Middle frontal gyrus (tissue), 1 donor: ENCODE results near the gene PGRMC2.

Experiments
- DNase-seq: peaks from one replicate; pipeline ENCODE4 v3.0.0-alpha.2; 2015; ENCODE audit warnings: low spot score; ENCODE audit errors: extremely low spot score

PGRMC2 gene

DNA sequence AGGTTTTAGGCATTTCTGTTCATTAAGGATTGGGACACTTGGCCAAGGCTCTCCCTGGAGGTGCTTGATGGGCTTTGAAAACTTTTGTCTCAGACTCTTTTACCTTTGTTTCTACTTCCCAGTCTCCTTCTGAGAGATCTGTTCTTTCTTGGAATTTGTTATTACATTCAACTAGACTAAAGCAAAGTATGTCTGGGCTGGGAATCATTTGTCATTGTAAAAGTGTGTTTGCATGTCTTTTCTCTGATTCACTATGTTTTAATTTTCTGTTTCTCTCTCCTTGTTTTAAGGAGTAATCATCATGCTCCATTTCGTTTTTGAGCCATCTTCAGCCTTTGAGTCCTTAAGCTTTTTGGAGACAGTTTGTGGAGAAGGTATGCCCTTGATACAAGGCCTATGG lies 12.2 kb upstream of the PGRMC2 start:
- no peak for DNase-seq

- DNase-seq = no peak
Measured at GRCh38 chr4:128298852-128299251, 11.2 kb upstream of the PGRMC2 start.

DNA sequence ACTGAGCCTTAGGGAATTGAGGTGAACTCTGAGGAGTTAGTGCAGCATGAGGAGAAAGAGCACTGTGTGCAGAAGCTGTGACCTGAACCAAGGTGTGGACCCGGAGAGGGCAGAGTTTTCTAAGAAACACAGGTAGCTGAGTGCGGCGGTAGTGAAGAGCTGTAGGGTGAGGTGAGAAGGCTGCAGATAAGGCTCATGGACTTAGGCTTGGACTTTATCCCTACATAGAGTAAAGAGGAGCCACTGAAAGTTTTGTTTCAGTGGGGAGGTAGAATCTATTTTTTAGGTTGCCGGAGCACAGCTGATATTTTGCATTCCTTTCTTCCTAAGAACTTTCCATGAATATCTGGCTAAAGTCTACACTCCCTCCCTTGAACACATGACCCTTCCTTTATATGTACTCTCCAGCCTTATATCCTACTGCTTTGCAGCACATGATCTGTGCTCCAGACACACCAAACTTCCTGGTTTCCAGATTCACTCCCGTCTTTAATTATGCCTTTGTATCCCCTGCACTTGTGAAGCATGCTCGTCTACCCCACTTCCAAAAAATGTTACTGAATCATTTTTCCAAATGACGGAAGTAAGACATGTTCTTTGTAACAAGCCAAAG lies 10.6 kb upstream of the PGRMC2 start:
- no peak for DNase-seq

DNA sequence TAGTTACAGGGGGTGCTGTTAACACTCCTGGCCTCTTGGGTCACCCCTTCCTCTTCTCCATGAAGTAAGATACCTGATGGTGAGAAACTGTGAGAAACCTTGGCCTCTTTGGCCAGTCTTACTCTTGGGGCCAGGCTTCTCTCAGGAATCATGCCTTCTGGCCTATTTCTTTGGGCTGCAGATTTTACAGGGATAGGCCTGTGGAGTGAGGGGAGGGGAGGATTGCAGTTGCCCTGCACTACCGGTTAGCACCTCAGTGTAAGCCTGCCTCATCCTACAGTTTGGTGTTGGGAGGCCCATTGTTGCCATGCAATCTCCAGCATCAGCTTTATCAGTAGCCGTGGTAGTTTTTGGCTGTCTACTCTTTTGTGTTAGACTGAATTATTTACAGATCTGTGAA lies 7.6 kb upstream of the PGRMC2 start:
- no peak for DNase-seq

DNA sequence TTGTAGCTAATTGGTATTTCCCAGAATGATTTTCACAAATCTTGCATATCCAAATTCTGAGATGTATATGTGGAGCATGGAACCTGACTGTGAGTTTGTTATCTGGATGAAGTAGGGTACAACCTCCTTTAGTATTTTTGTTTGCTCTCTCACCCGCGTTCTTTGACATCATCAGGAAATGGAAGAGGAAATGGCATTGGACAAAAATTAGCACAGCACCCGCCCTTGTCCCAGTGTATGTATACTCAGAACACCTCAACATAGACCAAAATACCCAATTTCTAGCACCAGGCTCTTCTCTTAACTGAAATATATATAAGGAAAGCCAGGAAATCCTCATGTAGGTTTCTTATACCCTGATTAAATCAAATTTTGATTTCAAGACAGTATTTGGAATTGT lies 6.9 kb upstream of the PGRMC2 start:
- no peak for DNase-seq

- no peak for DNase-seq
Measured at GRCh38 chr4:128292349-128292748, 4.7 kb upstream of the PGRMC2 start.

GRCh38 chr4:128291096-128291495 lies 3.5 kb upstream of the PGRMC2 start:
- no peak for DNase-seq

GRCh38 chr4:128290526-128290925 lies 2.9 kb upstream of the PGRMC2 start:
- DNase-seq = no peak

DNA sequence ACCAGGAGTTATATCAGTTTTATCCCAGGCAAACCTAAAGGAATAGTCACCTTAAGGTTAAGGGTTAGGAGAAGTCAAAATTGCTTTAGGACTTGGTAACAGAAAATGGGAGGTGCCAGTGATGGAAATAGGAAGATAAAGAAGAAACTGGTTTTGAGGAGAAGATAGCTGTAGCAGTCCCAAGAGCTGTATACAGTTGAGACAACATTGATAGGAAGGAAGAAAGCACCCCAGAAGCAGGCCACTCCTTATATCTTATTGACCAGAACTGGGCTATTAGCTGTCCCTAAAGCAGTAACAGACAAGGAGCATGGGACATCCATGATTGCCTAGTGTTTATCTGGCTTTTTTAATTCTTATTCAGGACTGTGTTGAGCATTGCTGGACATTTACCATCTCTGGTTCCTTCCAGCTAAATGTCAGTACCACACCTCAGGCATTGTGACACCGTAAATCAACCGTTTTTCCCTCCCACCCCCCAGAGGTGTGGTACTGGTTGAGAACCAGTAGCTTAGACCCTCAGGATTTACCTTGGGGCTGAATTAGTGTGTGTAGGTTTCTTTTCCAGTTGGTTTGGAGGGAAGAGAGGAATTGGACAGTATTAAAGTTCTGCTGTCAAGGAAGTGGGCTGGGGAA lies 2.0 kb upstream of the PGRMC2 start:
- DNase-seq = no peak

GRCh38 chr4:128288689-128289106 lies 1.1 kb upstream of the PGRMC2 start:
- DNase-seq = no peak

DNA sequence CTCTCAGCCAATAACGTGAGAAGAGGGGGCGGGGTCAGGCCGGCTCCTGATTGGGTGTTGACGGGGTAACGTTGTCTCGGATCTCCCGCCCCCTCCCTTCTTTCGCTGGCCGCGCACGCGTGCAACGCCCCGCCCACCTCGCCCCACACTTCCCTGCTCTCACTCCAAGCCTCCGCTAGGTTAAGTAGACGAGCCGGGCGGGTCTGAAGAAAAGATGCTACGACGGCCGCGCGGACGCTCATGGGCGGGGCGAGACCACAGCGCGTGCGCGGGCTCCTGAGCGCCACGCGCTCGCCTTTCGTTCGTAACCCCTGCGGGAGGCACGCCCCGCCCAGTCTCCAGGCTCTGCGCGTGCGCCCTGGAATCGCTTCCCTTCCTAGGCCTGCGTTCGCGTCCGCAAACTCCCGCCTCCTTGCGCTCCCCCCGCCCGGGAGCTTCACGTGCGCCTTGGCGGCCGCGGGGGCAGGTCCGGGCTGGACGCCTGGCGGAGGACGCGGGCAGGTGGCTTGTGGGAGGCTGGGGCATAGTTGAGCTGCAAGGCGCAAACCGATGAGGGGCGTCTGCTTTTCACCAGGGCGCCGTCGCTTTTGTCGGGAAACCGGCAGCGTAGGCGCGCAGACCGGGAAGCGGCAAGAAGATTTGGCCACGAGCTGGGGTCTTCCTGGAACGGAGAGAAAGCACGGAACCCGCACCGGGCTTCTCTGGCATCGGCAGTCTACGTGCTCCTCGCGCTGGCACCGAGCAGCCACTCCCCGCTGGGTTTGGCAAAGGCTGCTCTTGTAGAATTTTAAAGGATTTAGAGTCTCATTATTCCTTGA lies 467 bp upstream of the PGRMC2 start:
- DNase-seq = peak; percentile 94

DNA sequence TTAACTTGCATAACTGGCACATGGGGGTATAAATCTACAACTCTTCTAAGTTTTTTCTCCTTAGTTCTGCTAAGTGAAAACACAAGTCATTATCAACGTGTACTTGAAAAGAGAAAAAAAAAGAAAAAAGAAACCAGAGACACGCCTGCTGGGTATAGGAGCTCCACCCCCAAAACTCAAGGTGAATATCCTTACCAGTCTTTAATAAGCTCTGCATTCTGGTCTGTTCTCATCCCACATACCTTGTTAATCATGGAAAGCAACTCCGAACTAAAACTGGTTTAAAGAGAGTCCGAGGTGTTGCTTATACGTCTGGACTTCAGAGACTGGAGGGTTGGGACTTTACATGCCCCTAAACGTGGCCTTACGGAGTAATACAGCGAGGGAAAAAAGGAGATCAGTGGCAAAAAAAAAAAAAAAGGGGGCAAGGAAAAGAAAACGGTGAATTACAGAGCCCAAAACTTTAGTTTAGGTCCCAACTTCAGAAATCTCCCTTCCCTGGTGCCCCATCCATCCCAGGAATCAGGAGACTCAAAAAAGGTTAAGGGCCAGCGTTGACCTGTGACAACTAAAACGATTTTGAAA lies 1.0 kb downstream of the PGRMC2 start:
- no peak for DNase-seq

DNA sequence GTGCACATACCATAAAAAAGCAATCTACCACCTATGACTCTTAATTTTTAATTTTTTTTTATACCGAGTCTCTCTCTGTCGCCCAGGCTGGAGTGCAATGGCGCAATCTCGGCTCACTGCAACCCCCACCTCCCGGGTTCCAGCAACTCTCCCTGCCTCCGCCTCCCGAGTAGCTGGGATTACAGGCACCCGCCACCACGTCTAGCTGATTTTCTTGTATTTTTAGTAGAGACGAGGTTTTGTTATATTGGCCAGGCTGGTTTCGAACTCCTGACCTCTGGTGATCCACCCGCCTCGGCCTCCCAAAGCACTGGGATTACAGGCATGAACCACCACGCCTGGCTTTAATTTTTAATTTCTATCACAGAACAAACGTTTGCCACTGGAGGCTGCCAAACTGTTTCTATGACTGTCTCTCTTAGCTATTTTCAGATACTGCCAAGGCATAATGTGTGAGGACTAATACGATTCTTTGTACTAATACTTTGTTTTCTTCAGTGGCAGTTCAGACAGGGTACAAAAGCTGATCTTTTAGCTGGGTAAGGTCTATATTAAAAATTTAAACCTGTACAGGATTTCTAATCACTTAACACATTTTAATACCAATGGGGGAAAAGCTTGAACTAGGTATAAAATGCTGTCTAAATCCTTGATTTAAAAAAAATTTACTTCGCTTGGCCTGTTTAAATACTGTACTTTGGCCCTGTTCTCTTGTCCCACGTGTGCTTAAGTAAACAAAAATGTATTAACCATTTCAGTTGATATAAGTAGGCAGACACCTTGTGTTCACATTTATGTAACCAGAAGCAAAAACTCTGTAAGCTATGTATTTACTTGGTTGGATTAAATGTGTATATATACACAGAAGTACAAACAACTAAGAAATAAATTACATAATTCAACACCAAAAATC lies 2.3 kb downstream of the PGRMC2 start:
- DNase-seq = no peak

DNA sequence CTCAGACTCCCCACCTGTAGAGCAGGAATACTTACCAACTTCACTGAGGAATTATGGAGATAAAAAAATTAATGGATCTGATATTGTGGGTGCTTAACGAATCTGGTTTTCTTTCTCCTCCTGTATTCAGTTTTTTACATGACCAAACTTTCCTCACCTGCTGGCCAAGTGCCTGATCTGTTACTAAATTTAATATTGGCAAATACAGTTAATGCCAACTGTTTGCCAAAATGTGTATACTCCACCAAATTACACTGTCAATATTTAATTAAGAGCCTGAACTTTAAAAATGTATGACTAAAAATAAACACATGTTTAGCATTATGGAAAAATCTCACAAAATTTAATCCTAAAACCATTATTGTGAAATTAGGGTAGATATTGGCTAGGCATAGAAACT lies 3.3 kb downstream of the PGRMC2 start:
- no peak for DNase-seq

GRCh38 chr4:128283071-128283470 lies 4.5 kb downstream of the PGRMC2 start:
- no peak for DNase-seq

DNA sequence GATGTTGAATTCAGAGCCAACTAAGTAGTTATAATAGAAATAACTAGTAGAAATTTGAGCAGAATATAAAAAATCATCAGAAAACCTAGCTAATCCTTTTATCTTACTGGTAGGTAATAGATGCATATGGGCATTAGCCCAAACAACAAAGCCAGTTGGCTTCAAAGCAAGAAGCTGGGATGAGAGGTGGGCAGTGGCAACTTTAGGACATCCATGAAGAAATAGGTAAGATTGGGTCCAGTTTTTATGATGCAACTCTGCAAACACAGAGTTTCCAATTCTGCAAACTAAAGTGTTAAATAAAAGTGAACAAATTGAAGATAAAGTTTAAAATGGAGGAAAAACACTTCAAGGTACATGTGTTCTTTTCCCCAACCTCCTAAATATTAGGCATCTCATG lies 5.1 kb downstream of the PGRMC2 start:
- DNase-seq = no peak

DNA sequence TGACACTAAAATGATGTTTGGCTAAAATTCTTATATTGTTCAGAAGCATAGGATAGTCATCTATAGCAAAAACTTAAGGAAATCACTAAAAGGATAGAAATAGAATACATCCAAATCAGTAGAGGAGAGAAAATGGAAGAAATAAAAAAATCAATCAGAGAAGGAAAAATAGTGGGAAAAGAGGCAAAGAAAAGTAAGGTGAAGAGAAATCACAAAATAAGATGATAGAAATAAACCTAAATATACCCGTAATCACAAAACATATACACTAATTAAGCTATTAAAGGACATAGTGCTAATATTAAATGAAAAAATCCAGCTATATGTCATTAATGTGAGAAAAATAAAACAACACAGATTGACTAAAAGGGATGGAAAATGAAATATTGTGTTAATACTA lies 6.3 kb downstream of the PGRMC2 start:
- DNase-seq = no peak

DNA sequence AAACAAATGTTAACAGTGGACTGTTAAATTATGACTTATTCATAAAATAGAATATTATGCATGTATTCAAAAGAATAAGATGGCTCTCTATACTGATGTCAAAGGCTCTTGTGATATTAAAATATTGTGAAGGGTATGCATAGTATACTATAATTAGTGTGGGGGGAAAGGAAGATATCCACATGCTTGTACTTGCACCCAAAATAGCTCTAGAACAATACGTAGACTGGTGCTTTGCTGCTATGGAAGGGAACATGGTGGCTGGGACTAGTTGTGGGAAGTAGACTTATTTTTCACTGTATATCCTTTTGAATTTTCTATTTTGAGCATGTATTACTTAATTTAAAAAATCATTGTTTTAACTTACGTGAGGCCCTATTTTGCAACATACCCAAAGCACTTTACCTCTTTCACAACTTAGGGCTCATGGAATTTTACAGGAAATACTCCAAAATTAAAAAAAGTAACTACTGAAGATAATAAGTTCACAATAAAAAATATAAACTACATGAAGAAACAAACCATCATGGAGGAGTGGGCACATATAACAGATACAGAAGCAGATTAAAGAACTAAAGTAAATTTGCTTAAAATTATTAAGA lies 7.9 kb downstream of the PGRMC2 start:
- DNase-seq = no peak

- DNase-seq = no peak
Measured at GRCh38 chr4:128277856-128278255, 9.8 kb downstream of the PGRMC2 start.

DNA sequence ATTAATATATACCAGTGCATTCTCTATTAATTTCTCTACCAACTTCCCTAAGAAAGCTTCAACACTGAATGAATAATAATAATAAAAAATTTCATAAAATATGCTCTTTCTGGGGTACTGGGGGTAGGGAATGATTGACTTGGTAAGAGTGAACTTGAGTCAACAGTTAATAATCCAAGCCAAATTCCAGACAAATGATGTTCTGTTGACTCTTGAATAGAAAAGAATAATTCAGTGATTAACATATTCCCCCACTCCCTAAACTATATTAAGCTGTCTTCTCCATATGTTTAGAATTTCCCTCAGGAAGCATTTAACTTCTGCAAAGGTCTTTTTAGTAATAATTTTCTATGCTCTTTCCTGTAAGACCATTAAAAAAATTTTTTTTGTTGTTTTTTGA lies 12.3 kb downstream of the PGRMC2 start:
- no peak for DNase-seq

GRCh38 chr4:128271551-128271950 lies 16.1 kb downstream of the PGRMC2 start:
- no peak for DNase-seq
